ENCODE results near the gene KLHL10. TPM values are rescaled to one million over a fixed set of nuclear protein-coding genes. Genes with fewer than 3 reads are reported as not detected.
"Not testable (repeated sequence)": the region's sequence is repeated elsewhere in the genome, so short reads cannot be mapped to it uniquely, and the experiment has no call there.

Gene KLHL10
- total RNA-seq, 3 donors from 2014 or later = 0.73 TPM; not detected in 2

DNA sequence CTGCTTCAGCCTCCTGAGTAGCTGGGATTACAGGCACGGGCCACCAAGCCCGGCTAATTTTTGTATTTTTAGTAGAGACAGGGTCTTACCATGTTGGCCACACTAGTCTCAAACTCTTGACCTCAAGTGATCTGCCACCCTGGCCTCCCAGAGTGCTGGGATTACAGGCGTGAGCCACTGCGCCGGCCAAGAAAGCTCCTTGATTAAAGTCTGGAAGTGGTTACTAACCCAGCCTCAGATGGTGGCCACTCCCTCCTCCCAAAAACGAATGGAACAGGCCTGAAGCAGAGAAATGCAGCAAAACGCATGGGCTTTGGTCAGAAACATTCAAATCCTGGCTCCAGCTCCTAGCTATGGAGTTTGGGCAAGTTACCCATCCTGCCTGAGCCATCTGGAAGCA, 13.5 kb upstream of the KLHL10 start:
- TF ChIP-seq, protein P1, sequence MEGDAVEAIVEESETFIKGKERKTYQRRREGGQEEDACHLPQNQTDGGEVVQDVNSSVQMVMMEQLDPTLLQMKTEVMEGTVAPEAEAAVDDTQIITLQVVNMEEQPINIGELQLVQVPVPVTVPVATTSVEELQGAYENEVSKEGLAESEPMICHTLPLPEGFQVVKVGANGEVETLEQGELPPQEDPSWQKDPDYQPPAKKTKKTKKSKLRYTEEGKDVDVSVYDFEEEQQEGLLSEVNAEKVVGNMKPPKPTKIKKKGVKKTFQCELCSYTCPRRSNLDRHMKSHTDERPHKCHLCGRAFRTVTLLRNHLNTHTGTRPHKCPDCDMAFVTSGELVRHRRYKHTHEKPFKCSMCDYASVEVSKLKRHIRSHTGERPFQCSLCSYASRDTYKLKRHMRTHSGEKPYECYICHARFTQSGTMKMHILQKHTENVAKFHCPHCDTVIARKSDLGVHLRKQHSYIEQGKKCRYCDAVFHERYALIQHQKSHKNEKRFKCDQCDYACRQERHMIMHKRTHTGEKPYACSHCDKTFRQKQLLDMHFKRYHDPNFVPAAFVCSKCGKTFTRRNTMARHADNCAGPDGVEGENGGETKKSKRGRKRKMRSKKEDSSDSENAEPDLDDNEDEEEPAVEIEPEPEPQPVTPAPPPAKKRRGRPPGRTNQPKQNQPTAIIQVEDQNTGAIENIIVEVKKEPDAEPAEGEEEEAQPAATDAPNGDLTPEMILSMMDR (IDR thresholded peaks at IDR 0.05) = no peak
- no peak for ATAC-seq
- Histone ChIP-seq H3K4me1 (ENCODE audit: low read depth) (no peaks in the 10 kb centered on the region), H3K9me3 (no peaks in the 10 kb centered on the region), H3K4me3 (no peak overlapping the region), H3K36me3 (ENCODE audit: low read depth) (no peaks in the 10 kb centered on the region)
- intact Hi-C loops (cut with DNase I, micrococcal nuclease) = no loop called here
- peak in 1 of 3 donors; percentile 17 for DNase-seq

DNA sequence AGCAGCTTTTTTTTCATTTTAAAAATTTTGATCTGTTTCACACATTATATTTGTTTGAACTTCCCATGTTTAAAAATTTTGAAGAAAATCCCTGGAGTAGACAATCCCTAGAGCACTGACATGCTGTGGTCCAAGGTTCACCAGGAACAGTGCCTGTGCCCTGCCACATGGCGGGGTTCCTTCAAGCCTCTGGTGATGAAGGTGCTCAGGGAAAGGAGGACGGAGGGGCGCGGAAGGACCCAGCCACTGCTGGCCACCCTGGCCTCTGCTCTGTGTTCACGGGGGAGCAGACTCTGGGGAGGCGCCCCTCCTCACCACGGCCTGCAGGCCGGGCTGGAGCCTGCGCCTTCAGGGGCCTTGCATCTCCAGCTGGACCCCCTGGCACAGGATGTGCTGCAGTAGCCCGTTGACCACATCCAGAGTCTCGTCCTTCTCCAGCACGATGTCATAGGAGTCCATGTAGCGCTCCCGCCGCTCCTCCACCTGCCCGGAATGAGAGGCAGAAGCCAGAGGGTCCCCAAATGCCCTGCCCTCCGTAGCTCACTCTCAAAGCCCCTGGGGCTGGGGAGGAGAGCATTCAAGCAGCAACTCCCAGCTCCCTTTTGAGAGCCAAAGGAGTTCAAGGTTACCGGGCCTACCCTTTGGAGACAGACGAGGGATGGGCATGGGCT, 12.3 kb upstream of the KLHL10 start:
- intact Hi-C loops (cut with DNase I, micrococcal nuclease) = no loop called here
- H3K4me1 ChIP-seq (ENCODE audit: low read depth) = no peaks in the 10 kb centered on the region
- no peaks in the 10 kb centered on the region for H3K9me3 ChIP-seq
- H3K36me3 ChIP-seq (ENCODE audit: low read depth) = no peaks in the 10 kb centered on the region
- TF ChIP-seq, protein P1 (IDR thresholded peaks at IDR 0.05) = no peak
- ATAC-seq (no peak), DNase-seq (peak in 1 of 3 donors; percentile 36)
- H3K4me3 ChIP-seq = no peak overlapping the region

GRCh38 chr17:41829961-41830360, 7.7 kb upstream of the KLHL10 start:
- intact Hi-C loops (cut with DNase I, micrococcal nuclease); ATAC-seq; H3K4me3 ChIP-seq; H3K4me1 ChIP-seq (ENCODE audit: low read depth); H3K36me3 ChIP-seq (ENCODE audit: low read depth); H3K9me3 ChIP-seq: not testable (repeated sequence)
- DNase-seq = peak in 1 of 3 donors; percentile 11

- ATAC-seq = peak; percentile 50
- TF ChIP-seq, protein P1 (IDR thresholded peaks at IDR 0.05) = no peak
- H3K9me3 ChIP-seq = no peaks in the 10 kb centered on the region
- peak overlapping the region; percentile 56 for H3K4me3 ChIP-seq
- DNase-seq = no peak
- intact Hi-C loops (cut with DNase I, micrococcal nuclease) = no loop called here
- H3K4me1 ChIP-seq (ENCODE audit: low read depth) = peaks cover 6% of the 10 kb centered on the region
- no peaks in the 10 kb centered on the region for H3K36me3 ChIP-seq (ENCODE audit: low read depth)
Measured at GRCh38 chr17:41835214-41835799, 2.3 kb upstream of the KLHL10 start.

- intact Hi-C loops (cut with DNase I, micrococcal nuclease) = no loop called here
- H3K4me3 ChIP-seq = peak within 1 kb of the TSS; percentile 56
- TF ChIP-seq, protein P1 (IDR thresholded peaks at IDR 0.05) = no peak
- no peaks in the 10 kb centered on the region for H3K36me3 ChIP-seq (ENCODE audit: low read depth)
- DNase-seq (peak; percentile 56 to 71 (median 69)), ATAC-seq (peak; percentile 94)
- H3K9me3 ChIP-seq = no peaks in the 10 kb centered on the region
- peaks cover 6% of the 10 kb centered on the region for H3K4me1 ChIP-seq (ENCODE audit: low read depth)
Measured at GRCh38 chr17:41835800-41836549, 1.6 kb upstream of the KLHL10 start, which contains the start of gene NT5C3B. NT5C3B (minus strand) TSS chr17:41836232; CDS start chr17:41836193, 39 bp downstream.

Measured in mucosa of descending colon (tissue), 3 donors.